GM23248 (cell line): ENCODE results near the gene NCK2.

Experiments
- EZH2 ChIP-seq: fragments of 200-600 bp; sonication (generic); IDR thresholded peaks from 2 replicates; pipeline ENCODE4 v1.6.1; 2018; ENCODE audit warnings: antibody characterized with exemption, mild to moderate bottlenecking; ENCODE audit not compliant: insufficient read depth, poor library complexity, severe bottlenecking
- EZH2phosphoT487 ChIP-seq: fragments of 200-600 bp; sonication (generic); IDR thresholded peaks from 2 replicates; pipeline ENCODE4 v1.6.1; 2018; ENCODE audit warnings: antibody characterized with exemption, moderate library complexity, mild to moderate bottlenecking, low read depth; ENCODE audit not compliant: insufficient read depth

- TF ChIP-seq EZH2phosphoT487 (no peak), EZH2 (no peak)
These were observed 10.8 kb upstream of the NCK2 start for GRCh38 chr2:105733875-105734274.
